ENCODE measurements around the gene BRAT1. TPM values are rescaled to one million over a fixed set of nuclear protein-coding genes. Genes with fewer than 3 reads are reported as not detected.
A peak's percentile ranks its signal among the peaks of the same experiment; 100 is the strongest.

BRAT1 gene
- total RNA-seq, 1 experiment from 2014 or later: 50.0 TPM

DNA sequence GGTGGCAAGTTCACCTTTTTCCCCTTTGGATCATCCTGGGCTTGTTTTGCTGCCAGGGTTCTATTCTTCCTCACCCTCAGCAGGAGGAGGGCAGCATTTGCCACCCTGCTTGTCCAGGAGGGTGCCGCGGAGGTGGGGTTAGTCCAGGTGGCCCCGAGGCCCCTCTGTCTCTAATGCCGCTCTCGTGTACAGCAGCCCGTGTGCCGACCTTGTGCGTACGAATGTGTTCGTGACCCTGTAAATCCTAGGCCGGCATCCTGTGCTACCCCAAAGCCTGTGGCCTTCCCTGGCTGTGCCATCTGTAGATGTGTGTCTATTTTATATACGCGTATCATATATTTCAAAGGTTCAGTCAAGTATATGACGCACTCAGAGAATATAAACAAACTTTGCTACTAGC, 14.1 kb upstream of the BRAT1 start:
- POLR2A ChIA-PET: no interaction called here
- no peak for DNase-seq (ENCODE audit: low spot score)
- Mint-ChIP-seq H3K4me3 (no peak overlapping the region), H3K9me3 (no peaks in the 10 kb centered on the region), H3K36me3 (no peaks in the 10 kb centered on the region), H3K27ac (0 out of 2 replicates have a peak overlapping the region, but pooled peaks have one; percentile 30), H3K4me1 (peaks cover 9% of the 10 kb centered on the region), H3K27me3 (ENCODE audit: low read depth) (no peaks in the 10 kb centered on the region)
- CTCF ChIA-PET: interaction anchor here (0.5 to 0.7 kb wide), 2 partner anchors 62 to 163 kb away, joined by 3 read pairs; partner anchors contain the start of gene TTYH3
- TF ChIP-seq PRRX2 (CRISPR knock-in tag; IDR thresholded peaks at IDR 0.05): no peak
- TF ChIP-seq, protein P1, sequence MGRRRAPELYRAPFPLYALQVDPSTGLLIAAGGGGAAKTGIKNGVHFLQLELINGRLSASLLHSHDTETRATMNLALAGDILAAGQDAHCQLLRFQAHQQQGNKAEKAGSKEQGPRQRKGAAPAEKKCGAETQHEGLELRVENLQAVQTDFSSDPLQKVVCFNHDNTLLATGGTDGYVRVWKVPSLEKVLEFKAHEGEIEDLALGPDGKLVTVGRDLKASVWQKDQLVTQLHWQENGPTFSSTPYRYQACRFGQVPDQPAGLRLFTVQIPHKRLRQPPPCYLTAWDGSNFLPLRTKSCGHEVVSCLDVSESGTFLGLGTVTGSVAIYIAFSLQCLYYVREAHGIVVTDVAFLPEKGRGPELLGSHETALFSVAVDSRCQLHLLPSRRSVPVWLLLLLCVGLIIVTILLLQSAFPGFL (CRISPR knock-in tag; IDR thresholded peaks at IDR 0.05; ENCODE audit: borderline replicate concordance): no peak
- no peak for TF ChIP-seq SMAD4 (CRISPR knock-in tag; IDR thresholded peaks at IDR 0.05)
- no peak for TF ChIP-seq SOX15 (CRISPR knock-in tag; IDR thresholded peaks at IDR 0.05)
- no peak for TF ChIP-seq NR3C1 (CRISPR knock-in tag; conservative IDR thresholded peaks at IDR 0.05; ENCODE audit: low read depth)
- TF ChIP-seq RELA (CRISPR knock-in tag; IDR thresholded peaks at IDR 0.05; ENCODE audit: borderline replicate concordance): no peak
- TF ChIP-seq ESRRA (CRISPR knock-in tag; IDR thresholded peaks at IDR 0.05; ENCODE audit: borderline replicate concordance): no peak
- TF ChIP-seq, protein P2, sequence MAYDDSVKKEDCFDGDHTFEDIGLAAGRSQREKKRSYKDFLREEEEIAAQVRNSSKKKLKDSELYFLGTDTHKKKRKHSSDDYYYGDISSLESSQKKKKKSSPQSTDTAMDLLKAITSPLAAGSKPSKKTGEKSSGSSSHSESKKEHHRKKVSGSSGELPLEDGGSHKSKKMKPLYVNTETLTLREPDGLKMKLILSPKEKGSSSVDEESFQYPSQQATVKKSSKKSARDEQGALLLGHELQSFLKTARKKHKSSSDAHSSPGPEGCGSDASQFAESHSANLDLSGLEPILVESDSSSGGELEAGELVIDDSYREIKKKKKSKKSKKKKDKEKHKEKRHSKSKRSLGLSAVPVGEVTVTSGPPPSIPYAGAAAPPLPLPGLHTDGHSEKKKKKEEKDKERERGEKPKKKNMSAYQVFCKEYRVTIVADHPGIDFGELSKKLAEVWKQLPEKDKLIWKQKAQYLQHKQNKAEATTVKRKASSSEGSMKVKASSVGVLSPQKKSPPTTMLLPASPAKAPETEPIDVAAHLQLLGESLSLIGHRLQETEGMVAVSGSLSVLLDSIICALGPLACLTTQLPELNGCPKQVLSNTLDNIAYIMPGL (CRISPR knock-in tag; IDR thresholded peaks at IDR 0.05): no peak
- TF ChIP-seq ZNF317 (CRISPR knock-in tag; IDR thresholded peaks at IDR 0.05; ENCODE audit: borderline replicate concordance, low read depth): no peak
- no peak for TF ChIP-seq GRHL2 (CRISPR knock-in tag; IDR thresholded peaks at IDR 0.05; ENCODE audit: insufficient replicate concordance, severe bottlenecking)
- ATAC-seq: no peak

DNA sequence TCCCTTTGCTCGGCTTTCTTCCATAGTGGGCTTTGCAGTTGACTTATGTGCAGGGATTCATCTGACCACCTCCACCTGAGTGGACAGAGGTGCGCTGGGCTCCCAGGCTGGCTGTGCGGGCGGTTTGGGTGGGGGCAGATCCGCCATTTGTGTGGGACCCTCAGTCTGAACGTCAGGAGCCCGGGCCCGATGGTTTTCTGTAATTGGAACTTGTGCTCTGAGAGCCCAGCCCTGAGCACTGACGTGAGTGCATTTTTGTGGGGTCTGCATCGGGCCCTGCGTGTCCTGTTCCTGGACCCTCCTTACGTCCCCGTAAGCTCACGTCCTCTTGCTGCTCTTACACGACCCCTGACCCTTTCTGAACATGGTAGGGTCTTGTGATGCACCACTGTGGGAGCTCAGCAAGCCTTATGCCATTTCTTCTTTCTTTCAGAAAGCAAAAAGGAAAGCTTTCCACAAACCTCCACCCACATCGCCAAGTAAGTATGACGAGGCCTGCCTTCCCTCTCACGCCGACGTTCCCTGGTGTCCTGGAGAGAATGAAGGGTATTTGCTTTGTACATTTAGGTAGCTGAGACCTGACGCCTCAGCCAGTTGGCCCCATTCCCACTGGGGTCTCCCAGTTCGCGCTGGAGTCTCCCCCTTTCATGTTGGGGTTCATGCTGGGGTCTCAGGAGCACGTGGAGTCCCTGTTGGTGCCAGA, 13.3 kb upstream of the BRAT1 start:
- Mint-ChIP-seq H3K4me3 (no peak overlapping the region), H3K36me3 (no peaks in the 10 kb centered on the region), H3K4me1 (peaks cover 9% of the 10 kb centered on the region), H3K27me3 (ENCODE audit: low read depth) (no peaks in the 10 kb centered on the region), H3K27ac (no peak overlapping the region), H3K9me3 (no peaks in the 10 kb centered on the region)
- TF ChIP-seq ELF4 (CRISPR knock-in tag; IDR thresholded peaks at IDR 0.05; ENCODE audit: low read depth) (no peak), TEAD1 (CRISPR knock-in tag; IDR thresholded peaks at IDR 0.05) (no peak), FOXK1 (CRISPR knock-in tag; IDR thresholded peaks at IDR 0.05) (no peak), SMAD3 (CRISPR knock-in tag; IDR thresholded peaks at IDR 0.05; ENCODE audit: borderline replicate concordance) (no peak), ZNF423 (CRISPR knock-in tag; IDR thresholded peaks at IDR 0.05) (no peak), NR3C1 (CRISPR knock-in tag; conservative IDR thresholded peaks at IDR 0.05; ENCODE audit: low read depth) (no peak), JUN (CRISPR knock-in tag; IDR thresholded peaks at IDR 0.05) (no peak)
- TF ChIP-seq, protein P3, sequence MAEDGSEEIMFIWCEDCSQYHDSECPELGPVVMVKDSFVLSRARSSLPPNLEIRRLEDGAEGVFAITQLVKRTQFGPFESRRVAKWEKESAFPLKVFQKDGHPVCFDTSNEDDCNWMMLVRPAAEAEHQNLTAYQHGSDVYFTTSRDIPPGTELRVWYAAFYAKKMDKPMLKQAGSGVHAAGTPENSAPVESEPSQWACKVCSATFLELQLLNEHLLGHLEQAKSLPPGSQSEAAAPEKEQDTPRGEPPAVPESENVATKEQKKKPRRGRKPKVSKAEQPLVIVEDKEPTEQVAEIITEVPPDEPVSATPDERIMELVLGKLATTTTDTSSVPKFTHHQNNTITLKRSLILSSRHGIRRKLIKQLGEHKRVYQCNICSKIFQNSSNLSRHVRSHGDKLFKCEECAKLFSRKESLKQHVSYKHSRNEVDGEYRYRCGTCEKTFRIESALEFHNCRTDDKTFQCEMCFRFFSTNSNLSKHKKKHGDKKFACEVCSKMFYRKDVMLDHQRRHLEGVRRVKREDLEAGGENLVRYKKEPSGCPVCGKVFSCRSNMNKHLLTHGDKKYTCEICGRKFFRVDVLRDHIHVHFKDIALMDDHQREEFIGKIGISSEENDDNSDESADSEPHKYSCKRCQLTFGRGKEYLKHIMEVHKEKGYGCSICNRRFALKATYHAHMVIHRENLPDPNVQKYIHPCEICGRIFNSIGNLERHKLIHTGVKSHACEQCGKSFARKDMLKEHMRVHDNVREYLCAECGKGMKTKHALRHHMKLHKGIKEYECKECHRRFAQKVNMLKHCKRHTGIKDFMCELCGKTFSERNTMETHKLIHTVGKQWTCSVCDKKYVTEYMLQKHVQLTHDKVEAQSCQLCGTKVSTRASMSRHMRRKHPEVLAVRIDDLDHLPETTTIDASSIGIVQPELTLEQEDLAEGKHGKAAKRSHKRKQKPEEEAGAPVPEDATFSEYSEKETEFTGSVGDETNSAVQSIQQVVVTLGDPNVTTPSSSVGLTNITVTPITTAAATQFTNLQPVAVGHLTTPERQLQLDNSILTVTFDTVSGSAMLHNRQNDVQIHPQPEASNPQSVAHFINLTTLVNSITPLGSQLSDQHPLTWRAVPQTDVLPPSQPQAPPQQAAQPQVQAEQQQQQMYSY (CRISPR knock-in tag; IDR thresholded peaks at IDR 0.05): no peak
- TF ChIP-seq, protein P4, sequence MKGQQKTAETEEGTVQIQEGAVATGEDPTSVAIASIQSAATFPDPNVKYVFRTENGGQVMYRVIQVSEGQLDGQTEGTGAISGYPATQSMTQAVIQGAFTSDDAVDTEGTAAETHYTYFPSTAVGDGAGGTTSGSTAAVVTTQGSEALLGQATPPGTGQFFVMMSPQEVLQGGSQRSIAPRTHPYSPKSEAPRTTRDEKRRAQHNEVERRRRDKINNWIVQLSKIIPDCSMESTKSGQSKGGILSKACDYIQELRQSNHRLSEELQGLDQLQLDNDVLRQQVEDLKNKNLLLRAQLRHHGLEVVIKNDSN (CRISPR knock-in tag; IDR thresholded peaks at IDR 0.05): no peak
- ATAC-seq (no peak), DNase-seq (ENCODE audit: low spot score) (no peak)
- ChIA-PET CTCF (interaction anchor here (0.5 to 2.4 kb wide), 7 partner anchors 11 to 162 kb away, joined by 3 to 26 read pairs (median 5); partner anchors contain the start of gene TTYH3), POLR2A (no interaction called here)

Data from WTC11 (cell line).